Measurements from ENCODE around the gene MAGEA10. TPM values are rescaled to one million over a fixed set of nuclear protein-coding genes. Genes with fewer than 3 reads are reported as not detected.
"Not testable (repeated sequence)": the region's sequence is repeated elsewhere in the genome, so short reads cannot be mapped to it uniquely, and the experiment has no call there.

Gene MAGEA10
- total RNA-seq, 2 experiments from 2014 or later: not detected

DNA sequence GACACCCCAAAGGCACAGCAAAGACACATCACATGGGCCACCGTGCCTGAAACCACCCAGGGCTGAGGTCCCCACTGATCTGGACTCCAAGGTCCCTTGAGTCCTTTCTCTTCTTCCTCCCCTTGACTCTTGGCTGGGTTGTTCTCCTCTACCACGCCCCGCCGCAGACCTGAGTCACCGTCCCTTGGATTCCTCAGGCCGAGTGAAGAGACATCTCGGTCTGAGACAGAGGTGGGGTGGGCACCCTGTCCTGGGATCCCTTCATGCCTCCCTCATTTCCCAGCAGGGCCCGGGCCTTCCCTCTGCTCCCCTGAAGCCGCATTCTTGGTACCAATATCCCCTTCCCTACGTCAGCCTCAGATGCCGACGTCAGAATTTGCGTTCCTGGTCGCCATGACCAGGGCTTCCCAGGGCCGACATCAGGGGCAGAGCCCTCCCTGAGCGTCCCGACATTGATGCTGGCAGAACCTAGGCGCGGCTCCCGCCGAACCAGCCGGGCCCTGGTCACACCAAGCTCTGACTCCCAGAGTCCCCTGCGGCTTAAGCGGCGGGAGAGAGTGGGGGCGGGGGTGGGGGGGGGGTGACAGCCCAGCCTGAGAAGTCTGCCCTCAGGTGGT, 498 bp downstream of the MAGEA10 start:
- no peak overlapping the region for H3K4me3 ChIP-seq (ENCODE audit: low read depth, low read length, poor library complexity, severe bottlenecking)
- H3K79me2 ChIP-seq (ENCODE audit: insufficient read depth, low read depth, low read length): no peaks in the 10 kb centered on the region
- BruUV-seq (replicated peaks): no TSS peak
- TF ChIP-seq EZH2phosphoT487 (IDR thresholded peaks at IDR 0.05; ENCODE audit: borderline replicate concordance, low read depth, low read length): no peak
- TF ChIP-seq, protein P1, sequence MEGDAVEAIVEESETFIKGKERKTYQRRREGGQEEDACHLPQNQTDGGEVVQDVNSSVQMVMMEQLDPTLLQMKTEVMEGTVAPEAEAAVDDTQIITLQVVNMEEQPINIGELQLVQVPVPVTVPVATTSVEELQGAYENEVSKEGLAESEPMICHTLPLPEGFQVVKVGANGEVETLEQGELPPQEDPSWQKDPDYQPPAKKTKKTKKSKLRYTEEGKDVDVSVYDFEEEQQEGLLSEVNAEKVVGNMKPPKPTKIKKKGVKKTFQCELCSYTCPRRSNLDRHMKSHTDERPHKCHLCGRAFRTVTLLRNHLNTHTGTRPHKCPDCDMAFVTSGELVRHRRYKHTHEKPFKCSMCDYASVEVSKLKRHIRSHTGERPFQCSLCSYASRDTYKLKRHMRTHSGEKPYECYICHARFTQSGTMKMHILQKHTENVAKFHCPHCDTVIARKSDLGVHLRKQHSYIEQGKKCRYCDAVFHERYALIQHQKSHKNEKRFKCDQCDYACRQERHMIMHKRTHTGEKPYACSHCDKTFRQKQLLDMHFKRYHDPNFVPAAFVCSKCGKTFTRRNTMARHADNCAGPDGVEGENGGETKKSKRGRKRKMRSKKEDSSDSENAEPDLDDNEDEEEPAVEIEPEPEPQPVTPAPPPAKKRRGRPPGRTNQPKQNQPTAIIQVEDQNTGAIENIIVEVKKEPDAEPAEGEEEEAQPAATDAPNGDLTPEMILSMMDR (conservative IDR thresholded peaks at IDR 0.05; ENCODE audit: low read length): no peak
- no peak overlapping the region for H3K4me2 ChIP-seq (ENCODE audit: low read length)
- no peaks in the 10 kb centered on the region for H3K9me2 ChIP-seq (ENCODE audit: insufficient read depth, low read length)
- intact Hi-C loops (cut with micrococcal nuclease; ENCODE audit: unreplicated experiment): no loop called here
- H3K4me1 ChIP-seq (ENCODE audit: insufficient read depth, low read length, poor library complexity, severe bottlenecking): no peaks in the 10 kb centered on the region
- CTCF ChIA-PET (ENCODE audit: unreplicated experiment): no interaction called here
- H4K20me1 ChIP-seq (ENCODE audit: insufficient read depth, low read length): no peaks in the 10 kb centered on the region
- DNase-seq (ENCODE audit: low spot score): no peak
- no peaks in the 10 kb centered on the region for H3K36me3 ChIP-seq (ENCODE audit: insufficient read depth, low read length)
- no peak overlapping the region for H2AFZ ChIP-seq (ENCODE audit: low read length)
- H3K9me3 ChIP-seq (ENCODE audit: low read length): no peaks in the 10 kb centered on the region
- H3K27ac ChIP-seq (ENCODE audit: low read depth, low read length, poor library complexity, severe bottlenecking): no peak overlapping the region
- POLR2A ChIA-PET: interaction anchor here (0.7 kb wide), 1 partner anchor 15 kb away, joined by 3 read pairs; no protein-coding TSS in a partner anchor

DNA sequence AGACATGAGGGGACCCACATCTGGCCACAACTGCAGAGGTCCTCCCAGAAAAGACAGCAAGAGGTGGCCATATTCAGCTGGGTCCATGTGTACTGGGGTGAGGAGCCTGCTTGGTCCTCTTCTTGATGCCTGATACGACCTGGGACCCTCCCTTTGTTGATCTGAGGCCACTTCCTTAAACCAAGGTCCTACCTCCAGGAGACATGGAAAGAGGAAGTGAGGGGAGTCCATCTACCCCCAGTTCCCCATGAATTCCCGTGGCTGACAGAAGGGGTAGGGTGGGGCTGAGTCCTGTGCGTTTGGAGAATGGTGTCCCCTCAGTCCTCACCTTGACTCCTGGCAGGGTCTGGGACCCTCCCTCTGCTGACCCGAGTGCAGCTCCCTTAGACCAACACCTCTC, 2.1 kb downstream of the MAGEA10 start:
- ChIA-PET CTCF (ENCODE audit: unreplicated experiment) (no interaction called here), POLR2A (no interaction called here)
- no peak for DNase-seq (ENCODE audit: low spot score)
- TF ChIP-seq, protein P1 (conservative IDR thresholded peaks at IDR 0.05; ENCODE audit: low read length): no peak
- TF ChIP-seq EZH2phosphoT487 (IDR thresholded peaks at IDR 0.05; ENCODE audit: borderline replicate concordance, low read depth, low read length): no peak
- no peaks in the 10 kb centered on the region for H3K36me3 ChIP-seq (ENCODE audit: insufficient read depth, low read length)
- H2AFZ ChIP-seq (ENCODE audit: low read length): no peak overlapping the region
- no peaks in the 10 kb centered on the region for H3K9me2 ChIP-seq (ENCODE audit: insufficient read depth, low read length)
- no TSS peak for BruUV-seq (replicated peaks)
- no peaks in the 10 kb centered on the region for H3K4me1 ChIP-seq (ENCODE audit: insufficient read depth, low read length, poor library complexity, severe bottlenecking)
- H3K4me2 ChIP-seq (ENCODE audit: low read length): no peak overlapping the region
- no peaks in the 10 kb centered on the region for H4K20me1 ChIP-seq (ENCODE audit: insufficient read depth, low read length)
- no peak overlapping the region for H3K27ac ChIP-seq (ENCODE audit: low read depth, low read length, poor library complexity, severe bottlenecking)
- H3K79me2 ChIP-seq (ENCODE audit: insufficient read depth, low read depth, low read length): no peaks in the 10 kb centered on the region
- no peak overlapping the region for H3K4me3 ChIP-seq (ENCODE audit: low read depth, low read length, poor library complexity, severe bottlenecking)
- H3K9me3 ChIP-seq (ENCODE audit: low read length): no peaks in the 10 kb centered on the region
- intact Hi-C loops (cut with micrococcal nuclease; ENCODE audit: unreplicated experiment): no loop called here

DNA sequence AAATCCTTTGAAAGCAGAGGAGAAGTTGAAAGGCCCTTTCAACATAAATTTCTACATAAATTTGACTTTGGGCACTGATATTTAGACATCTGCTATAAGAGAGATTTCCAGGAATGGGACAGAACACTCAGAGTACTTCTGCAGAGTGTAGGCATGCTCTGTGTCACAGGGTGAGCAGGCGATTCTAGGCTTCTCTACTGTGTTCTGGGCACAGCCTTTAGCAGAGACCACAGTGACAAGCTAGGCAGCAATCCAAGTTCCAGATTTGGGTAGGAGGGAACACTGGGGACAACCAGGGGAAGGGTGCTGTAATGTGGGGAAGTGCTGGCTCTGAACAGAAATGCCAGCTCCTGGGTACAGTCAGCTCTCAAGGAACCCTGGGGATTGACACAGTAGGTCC, 6.9 kb downstream of the MAGEA10 start:
- no peaks in the 10 kb centered on the region for H3K4me1 ChIP-seq (ENCODE audit: insufficient read depth, low read length, poor library complexity, severe bottlenecking)
- H3K4me3 ChIP-seq (ENCODE audit: low read depth, low read length, poor library complexity, severe bottlenecking): no peak overlapping the region
- no peak for DNase-seq (ENCODE audit: low spot score)
- TF ChIP-seq, protein P1 (conservative IDR thresholded peaks at IDR 0.05; ENCODE audit: low read length): no peak
- TF ChIP-seq EZH2phosphoT487 (IDR thresholded peaks at IDR 0.05; ENCODE audit: borderline replicate concordance, low read depth, low read length): no peak
- intact Hi-C loops (cut with micrococcal nuclease; ENCODE audit: unreplicated experiment): no loop called here
- no peaks in the 10 kb centered on the region for H3K9me2 ChIP-seq (ENCODE audit: insufficient read depth, low read length)
- no peaks in the 10 kb centered on the region for H3K36me3 ChIP-seq (ENCODE audit: insufficient read depth, low read length)
- H2AFZ ChIP-seq (ENCODE audit: low read length): no peak overlapping the region
- no peak overlapping the region for H3K4me2 ChIP-seq (ENCODE audit: low read length)
- no peaks in the 10 kb centered on the region for H4K20me1 ChIP-seq (ENCODE audit: insufficient read depth, low read length)
- POLR2A ChIA-PET: no interaction called here
- no TSS peak for BruUV-seq (replicated peaks)
- CTCF ChIA-PET (ENCODE audit: unreplicated experiment): no interaction called here
- no peaks in the 10 kb centered on the region for H3K9me3 ChIP-seq (ENCODE audit: low read length)
- H3K79me2 ChIP-seq (ENCODE audit: insufficient read depth, low read depth, low read length): no peaks in the 10 kb centered on the region
- no peak overlapping the region for H3K27ac ChIP-seq (ENCODE audit: low read depth, low read length, poor library complexity, severe bottlenecking)

DNA sequence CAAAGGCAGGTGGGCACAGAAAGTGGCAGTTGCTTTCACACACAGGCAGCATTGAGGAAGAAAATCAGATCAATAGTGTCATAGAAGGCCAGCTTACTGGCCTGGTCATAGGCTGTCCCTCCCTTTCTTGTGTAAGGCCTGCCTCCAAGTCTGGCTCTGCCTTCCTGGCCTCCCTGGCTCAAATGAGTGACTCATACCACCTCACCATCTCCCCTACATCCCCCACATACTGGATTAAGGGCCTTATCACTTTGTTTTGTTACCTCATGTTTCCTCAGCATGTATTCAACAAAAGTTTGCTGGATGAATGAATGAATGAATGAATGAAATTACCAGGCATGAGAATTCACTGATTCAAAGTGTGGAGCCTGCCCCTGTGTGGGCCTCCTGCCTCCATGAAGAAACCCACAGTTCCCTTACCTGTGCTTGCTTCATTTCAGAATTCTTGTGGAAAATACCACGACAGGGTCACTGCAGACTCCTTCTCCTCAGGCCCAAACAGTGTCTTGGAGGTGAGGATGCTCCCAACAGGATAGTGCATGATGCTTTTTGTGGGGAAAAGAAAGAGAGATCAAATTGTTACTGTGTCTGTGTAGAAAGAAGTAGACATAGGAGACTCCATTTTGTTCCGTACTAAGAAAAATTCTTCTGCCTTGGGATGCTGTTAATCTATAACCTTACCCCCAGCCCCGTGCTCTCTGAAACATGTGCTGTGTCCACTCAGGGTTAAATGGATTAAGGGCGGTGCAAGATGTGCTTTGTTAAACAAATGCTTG, 9.1 kb downstream of the MAGEA10 start:
- intact Hi-C loops (cut with micrococcal nuclease; ENCODE audit: unreplicated experiment); CTCF ChIA-PET (ENCODE audit: unreplicated experiment); H3K4me1 ChIP-seq (ENCODE audit: insufficient read depth, low read length, poor library complexity, severe bottlenecking): not testable (repeated sequence)

More for the DNA sequence above, 9.1 kb downstream of the MAGEA10 start:
- DNase-seq (ENCODE audit: low spot score); BruUV-seq (replicated peaks); H3K4me2 ChIP-seq (ENCODE audit: low read length); H4K20me1 ChIP-seq (ENCODE audit: insufficient read depth, low read length); POLR2A ChIA-PET; H3K36me3 ChIP-seq (ENCODE audit: insufficient read depth, low read length); H3K4me3 ChIP-seq (ENCODE audit: low read depth, low read length, poor library complexity, severe bottlenecking); H2AFZ ChIP-seq (ENCODE audit: low read length); H3K9me2 ChIP-seq (ENCODE audit: insufficient read depth, low read length); H3K79me2 ChIP-seq (ENCODE audit: insufficient read depth, low read depth, low read length); H3K27ac ChIP-seq (ENCODE audit: low read depth, low read length, poor library complexity, severe bottlenecking); H3K9me3 ChIP-seq (ENCODE audit: low read length): not testable (repeated sequence)

All from OCI-LY7 (cell line).